GM10266 (cell line): ENCODE data around the gene CYS1.

Source experiments
- DNase-seq: peaks from one replicate; pipeline ENCODE4 v3.0.0; 2012; ENCODE audit errors: extremely low spot score
- CTCF ChIP-seq: IDR thresholded peaks from 2 replicates; pipeline ENCODE4 v1.5.1; 2012; ENCODE audit warnings: mild to moderate bottlenecking, low read depth; ENCODE audit not compliant: control insufficient read depth, insufficient read depth; ENCODE audit errors: missing control alignments

The CYS1 gene

GRCh38 chr2:10007921-10008808 lies 72.0 kb downstream of the CYS1 start:
- TF ChIP-seq CTCF = no peak

GRCh38 chr2:10007435-10007834 lies 72.8 kb downstream of the CYS1 start:
- DNase-seq = no peak
- TF ChIP-seq CTCF = no peak

More at GRCh38 chr2:10007921-10008808, 72.0 kb downstream of the CYS1 start:
- no peak for DNase-seq
